WTC11 (cell line): ENCODE results near the gene SCNM1. TPM values are rescaled to one million over a fixed set of nuclear protein-coding genes. Genes with fewer than 3 reads are reported as not detected.

Source experiments
- ATAC-seq: fragments of 200-7000 bp; cut with Tn5 transposase; 2 replicates; pipeline ENCODE4 v1.10.0; 2021; ENCODE audit warnings: mild to moderate bottlenecking, moderate library complexity
- CTCF ChIA-PET: fragments of 300-600 bp; sonication (Branson Sonifier 250); formaldehyde crosslinking; loops from one replicate; lab custom pipeline; 2021; ENCODE audit warnings: antibody characterized with exemption; lab: Charles Lee
- POLR2A ChIA-PET: fragments of 350-600 bp; sonication (Branson Sonifier 250); formaldehyde crosslinking; loops from one replicate; lab custom pipeline; 2021; ENCODE audit warnings: antibody characterized with exemption; lab: Charles Lee
- DNase-seq: peaks from one replicate; pipeline ENCODE4 v3.0.0; 2021; ENCODE audit warnings: low spot score
- H3K27ac Mint-ChIP-seq: 2 replicates; pipeline ENCODE4 v1.8.0; 2021; ENCODE audit warnings: mixed read lengths
- H3K27me3 Mint-ChIP-seq: 2 replicates; pipeline ENCODE4 v1.8.0; 2021; ENCODE audit warnings: low read depth, mild to moderate bottlenecking, moderate library complexity, mixed read lengths
- H3K36me3 Mint-ChIP-seq: 2 replicates; pipeline ENCODE4 v1.8.0; 2021; ENCODE audit warnings: mixed read lengths
- H3K4me1 Mint-ChIP-seq: 2 replicates; pipeline ENCODE4 v1.8.0; 2022; ENCODE audit warnings: mixed read lengths
- H3K4me3 Mint-ChIP-seq: 2 replicates; pipeline ENCODE4 v1.8.0; 2021; ENCODE audit warnings: mild to moderate bottlenecking, moderate library complexity, mixed read lengths
- H3K9me3 Mint-ChIP-seq: 2 replicates; pipeline ENCODE4 v1.8.0; 2021; ENCODE audit warnings: mixed read lengths
- AFF4 ChIP-seq: sonication (generic); formaldehyde crosslinking; IDR thresholded peaks from 2 replicates; pipeline ENCODE4 v1.8.1; 2023; ENCODE audit warnings: mild to moderate bottlenecking, missing genetic modification reagents, borderline replicate concordance
- AR ChIP-seq: fragments of 250-450 bp; sonication (Bioruptor Pico); IDR thresholded peaks from 2 replicates; pipeline ENCODE4 v1.9.0; 2021; ENCODE audit warnings: mild to moderate bottlenecking
- ATF2 ChIP-seq: sonication (generic); formaldehyde crosslinking; IDR thresholded peaks from 2 replicates; pipeline ENCODE4 v1.8.1; 2022; ENCODE audit warnings: low read depth, missing genetic modification reagents, borderline replicate concordance
- CREM ChIP-seq: sonication (generic); formaldehyde crosslinking; IDR thresholded peaks from 2 replicates; pipeline ENCODE4 v1.8.1; 2022; ENCODE audit warnings: mild to moderate bottlenecking, missing genetic modification reagents, moderate library complexity
- FOXJ3 ChIP-seq: sonication (generic); formaldehyde crosslinking; IDR thresholded peaks from 2 replicates; pipeline ENCODE4 v1.9.0; 2021; ENCODE audit warnings: missing genetic modification reagents, mild to moderate bottlenecking, borderline replicate concordance
- JUN ChIP-seq: sonication (generic); formaldehyde crosslinking; IDR thresholded peaks from 2 replicates; pipeline ENCODE4 v1.8.0; 2023; ENCODE audit warnings: mild to moderate bottlenecking, missing genetic modification reagents
- NFATC4 ChIP-seq: fragments of 250-450 bp; sonication (Bioruptor Pico); IDR thresholded peaks from 2 replicates; pipeline ENCODE4 v1.9.0; 2021; ENCODE audit warnings: mild to moderate bottlenecking
- NFYB ChIP-seq: sonication (generic); formaldehyde crosslinking; conservative IDR thresholded peaks from 2 replicates; pipeline ENCODE4 v1.8.0; 2022; ENCODE audit warnings: low read depth, missing genetic modification reagents
- ZNF263 ChIP-seq: sonication (generic); formaldehyde crosslinking; IDR thresholded peaks from 2 replicates; pipeline ENCODE4 v1.8.1; 2022; ENCODE audit warnings: low read depth, mild to moderate bottlenecking, moderate library complexity, missing genetic modification reagents
- ZSCAN18 ChIP-seq: fragments of 250-450 bp; sonication (Bioruptor Pico); IDR thresholded peaks from 2 replicates; pipeline ENCODE4 v2.1.2; 2022; ENCODE audit warnings: mild to moderate bottlenecking, moderate library complexity
- total RNA-seq: library from RNA; stranded (reverse); gene quantifications from 3 replicates; pipeline ENCODE4 v1.2.3, GENCODE V29; 2021

The SCNM1 gene
- total RNA-seq, 1 experiment from 2014 or later = 45.3 TPM

GRCh38 chr1:151131701-151132334, 34.1 kb upstream of the SCNM1 start:
- no peak for TF ChIP-seq ZSCAN18 (CRISPR knock-in tag)
- H3K27ac Mint-ChIP-seq = no peak overlapping the region; the same call in 1 of the 2 replicates
- ATAC-seq (peak; percentile 30), DNase-seq (peak; percentile 56)
- peaks cover 43% of the 10 kb centered on the region for H3K27me3 Mint-ChIP-seq
- CTCF ChIA-PET = interaction anchor here (0.5 to 2.2 kb wide), 14 partner anchors 12 to 125 kb away, joined by 3 to 50 read pairs (median 5); partner anchors contain the start of genes C1orf56, CDC42SE1, GABPB2 and LYSMD1
- peaks cover 15% of the 10 kb centered on the region for H3K4me1 Mint-ChIP-seq
- peaks cover 12% of the 10 kb centered on the region for H3K36me3 Mint-ChIP-seq
- POLR2A ChIA-PET = interaction anchor here (0.7 to 1.4 kb wide), 10 partner anchors 11 to 84 kb away, joined by 3 to 11 read pairs (median 4); partner anchors contain the start of genes C1orf56, LYSMD1, TNFAIP8L2 and VPS72
- H3K4me3 Mint-ChIP-seq = peak overlapping the region; percentile 72
- H3K9me3 Mint-ChIP-seq = no peaks in the 10 kb centered on the region; the same call in 1 of the 2 replicates

GRCh38 chr1:151132335-151133017, 33.5 kb upstream of the SCNM1 start:
- ATAC-seq (no peak), DNase-seq (peak; percentile 28)
- no peak for TF ChIP-seq FOXJ3 (CRISPR knock-in tag)
- TF ChIP-seq JUN (CRISPR knock-in tag) = no peak
- TF ChIP-seq NFYB (CRISPR knock-in tag) = no peak
- no peak for TF ChIP-seq CREM (CRISPR knock-in tag)
- TF ChIP-seq AR (CRISPR knock-in tag) = no peak
- TF ChIP-seq AFF4 (CRISPR knock-in tag) = no peak
- no peak for TF ChIP-seq ATF2 (CRISPR knock-in tag)
- no peak for TF ChIP-seq ZNF263
- no peak for TF ChIP-seq NFATC4 (CRISPR knock-in tag)
- Mint-ChIP-seq H3K27ac (no peak overlapping the region), H3K36me3 (peaks cover 16% of the 10 kb centered on the region), H3K27me3 (peaks cover 43% of the 10 kb centered on the region), H3K4me1 (peaks cover 15% of the 10 kb centered on the region), H3K4me3 (peak overlapping the region; percentile 72), H3K9me3 (no peaks in the 10 kb centered on the region; the same call in 1 of the 2 replicates)
- ChIA-PET POLR2A (no interaction called here), CTCF (interaction anchor here (1.1 to 4.2 kb wide), 6 partner anchors 11 to 119 kb away, joined by 4 to 50 read pairs (median 28); no protein-coding TSS in a partner anchor)
